HG03439 (cell line): ENCODE results near the gene SEL1L3.
"Not testable (repeated sequence)": the region's sequence is repeated elsewhere in the genome, so short reads cannot be mapped to it uniquely, and the experiment has no call there.

ENCODE experiments used
- ATAC-seq: cut with Tn5 transposase; IDR thresholded peaks from one replicate; pipeline ENCODE4 v1.9.1; 2021; ENCODE audit warnings: mild to moderate bottlenecking, moderate library complexity; ENCODE audit not compliant: unreplicated experiment

The SEL1L3 gene

DNA sequence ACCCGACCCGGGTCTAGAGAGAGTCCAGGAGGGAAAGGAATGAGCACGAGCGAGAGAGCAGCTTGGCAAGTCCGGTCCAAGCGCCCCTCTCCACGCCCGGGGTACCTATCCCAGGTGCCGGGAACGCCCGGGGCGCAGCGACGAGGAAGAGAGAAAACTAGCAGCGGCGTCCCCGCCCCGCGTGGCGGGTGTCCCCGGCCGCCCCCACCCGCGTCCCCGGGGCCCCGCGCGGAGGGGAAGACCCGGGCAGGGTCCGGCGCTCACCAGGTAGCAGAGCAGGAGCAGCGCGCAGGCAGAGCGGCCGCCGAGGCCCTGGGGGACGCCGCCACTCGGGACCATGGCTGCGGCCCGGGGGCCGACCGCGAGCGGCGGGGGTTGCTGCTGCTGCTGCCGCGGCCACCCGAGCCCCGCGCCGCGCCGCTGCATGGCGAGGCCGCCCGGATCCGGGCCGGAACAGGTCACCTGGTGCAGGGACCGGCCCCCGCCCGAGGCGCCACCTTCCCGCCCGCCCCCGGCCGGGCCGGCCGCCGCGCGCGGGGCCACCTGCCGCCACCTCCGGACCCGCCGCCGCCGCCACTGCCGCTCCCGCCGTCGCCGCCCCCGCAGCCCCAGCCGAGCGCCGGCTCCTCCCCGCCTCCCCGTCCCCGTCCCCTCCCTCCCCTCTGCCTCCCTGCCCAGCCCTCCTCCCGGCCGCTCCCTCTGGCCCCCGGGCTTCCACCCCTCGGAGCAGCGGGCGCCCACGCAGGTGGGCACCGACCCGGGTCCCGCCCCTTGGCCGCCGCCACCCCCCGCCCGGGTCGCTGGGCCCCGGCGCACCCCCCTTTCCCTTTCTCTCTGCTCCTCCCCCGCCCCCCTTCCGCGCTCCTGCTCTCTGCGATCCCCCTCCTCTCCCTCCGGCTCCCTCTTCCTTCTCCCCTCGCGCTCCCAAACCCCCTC, at the start of gene SEL1L3:
SEL1L3 (minus strand) TSS at position 578 of the 936 bp plus-strand sequence; CDS start at position 426, 152 bp downstream.
- ATAC-seq = peak; percentile 50

DNA sequence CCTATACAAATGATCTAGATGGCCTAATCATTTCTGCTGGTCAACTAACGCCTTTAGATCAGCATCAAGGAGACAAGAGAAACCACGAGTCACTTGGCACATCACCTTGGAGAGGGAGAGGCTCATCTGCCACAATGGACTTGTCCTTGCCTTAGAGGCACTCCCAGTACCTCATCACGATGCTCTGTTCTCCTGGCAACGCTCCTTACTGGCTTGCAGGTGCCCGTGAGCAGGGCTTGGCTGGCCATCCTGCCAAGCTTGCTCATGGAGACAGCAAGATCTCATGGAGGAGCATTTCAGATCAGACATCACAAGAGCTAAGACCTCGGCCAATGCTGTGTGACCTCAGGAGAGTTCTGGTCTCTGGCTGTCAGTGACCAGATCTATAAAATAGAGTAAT, 48.6 kb upstream of the SEL1L3 start:
- ATAC-seq = no peak

DNA sequence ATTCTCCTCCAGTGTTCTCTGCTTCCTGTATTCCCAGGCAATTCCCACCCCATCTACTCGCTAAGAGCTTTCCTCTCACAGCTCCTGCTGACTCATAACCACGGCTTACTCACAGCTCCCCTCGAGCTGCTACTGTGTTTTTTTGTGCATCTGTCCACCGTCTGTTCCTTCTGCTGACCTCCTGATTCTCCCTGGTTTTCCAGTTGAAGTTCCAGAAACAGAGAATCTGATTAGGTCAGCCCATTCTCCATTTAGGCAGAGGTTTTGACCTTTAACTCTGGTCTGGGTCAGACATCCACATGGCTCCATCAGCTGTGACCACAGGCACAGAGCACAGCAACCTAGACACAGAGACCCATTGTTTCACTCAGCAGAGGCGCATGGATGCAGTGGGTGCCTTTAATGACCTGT, 45.7 kb upstream of the SEL1L3 start:
- no peak for ATAC-seq

DNA sequence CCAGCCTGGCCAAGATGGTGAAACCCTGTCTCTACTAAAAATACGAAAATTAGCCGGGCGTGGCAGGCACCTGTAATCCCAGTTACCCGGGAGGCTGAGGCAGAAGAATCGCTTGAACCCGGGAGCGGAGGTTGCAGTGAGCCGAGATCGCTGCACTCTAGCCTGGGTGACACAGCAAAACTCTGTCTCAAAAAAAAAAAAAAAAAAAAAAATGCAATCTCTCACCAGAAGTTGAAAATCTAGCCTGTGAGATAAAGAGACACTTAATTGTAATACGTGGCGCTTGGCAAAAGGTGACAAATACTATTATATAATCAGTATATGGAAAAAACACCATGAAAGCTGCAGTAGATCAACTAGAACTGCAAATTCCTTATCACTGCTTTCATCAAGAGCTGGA, 43.3 kb upstream of the SEL1L3 start:
- not testable (repeated sequence) for ATAC-seq

DNA sequence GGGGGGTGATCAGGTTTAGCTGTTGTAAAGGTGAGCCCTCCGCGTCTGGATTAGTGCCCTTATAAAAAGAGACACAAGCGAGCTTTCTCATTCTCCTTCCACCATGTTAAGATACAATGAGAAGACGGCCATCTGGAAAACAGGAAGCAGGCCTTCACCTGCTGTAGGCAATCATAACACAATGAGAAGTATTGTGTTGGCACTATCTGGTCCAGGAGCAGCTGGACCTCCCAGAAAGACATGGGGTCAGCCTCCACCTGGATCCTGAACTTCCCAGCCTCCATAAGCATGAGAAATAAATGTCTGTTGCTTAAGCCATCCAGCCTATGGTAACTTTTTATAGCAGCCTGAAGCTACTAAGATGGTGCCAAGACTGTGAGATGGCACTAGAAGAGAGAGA, 42.6 kb upstream of the SEL1L3 start:
- no peak for ATAC-seq

DNA sequence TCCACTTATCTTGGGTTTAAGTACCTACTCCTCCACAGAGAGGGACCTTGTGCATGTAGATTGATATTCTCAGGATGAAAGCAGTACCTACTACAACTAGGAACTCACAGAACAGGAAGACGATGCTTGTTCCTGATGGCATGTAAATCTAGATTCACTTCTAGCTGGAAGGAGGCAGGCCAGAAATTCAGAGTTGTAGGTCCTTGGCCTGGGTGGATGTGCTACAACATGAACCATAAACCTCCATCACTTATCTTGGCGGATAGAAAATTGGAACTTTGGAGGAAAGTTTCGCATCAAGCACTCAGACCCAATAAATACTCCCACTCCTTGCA, 41.9 kb upstream of the SEL1L3 start:
- no peak for ATAC-seq

DNA sequence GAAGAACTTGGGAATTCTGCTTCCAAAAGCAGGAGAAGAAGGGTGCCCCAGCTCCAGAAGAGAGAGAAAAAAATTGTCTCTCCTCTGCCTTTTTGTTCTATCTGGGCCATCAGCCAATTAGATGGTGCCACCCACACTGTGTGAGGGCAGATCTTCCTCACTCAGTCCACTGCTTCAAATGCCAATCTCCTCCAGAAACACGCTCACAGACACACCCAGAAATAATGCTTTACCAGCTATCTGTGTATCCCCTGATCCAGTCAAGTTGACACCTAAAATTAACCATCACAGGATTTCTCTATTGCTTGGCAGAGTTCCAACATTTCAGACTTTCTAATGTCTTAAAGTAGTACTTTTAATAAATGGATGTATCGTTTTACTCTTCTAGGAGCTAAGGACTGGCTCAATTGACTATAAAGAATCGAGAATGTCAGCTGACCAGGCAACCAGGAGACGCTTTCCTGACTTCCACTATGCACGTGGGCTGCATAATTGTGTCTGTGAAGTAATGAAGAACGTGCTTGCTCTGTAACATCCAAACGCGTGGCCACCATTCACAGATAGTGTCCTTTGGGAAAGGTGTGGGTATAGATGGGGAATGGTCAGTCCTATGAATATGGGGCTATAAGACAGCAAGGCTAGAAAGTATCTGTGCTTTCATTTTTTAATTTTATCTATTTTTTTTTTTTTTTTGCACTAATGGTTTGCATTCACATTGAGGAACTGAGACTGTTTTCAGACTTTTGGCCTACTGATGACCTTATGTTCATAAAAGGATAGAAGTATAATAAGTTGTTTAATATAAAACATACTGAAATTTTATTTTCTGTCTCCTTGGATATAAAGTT, 41.3 kb upstream of the SEL1L3 start:
- ATAC-seq = no peak

DNA sequence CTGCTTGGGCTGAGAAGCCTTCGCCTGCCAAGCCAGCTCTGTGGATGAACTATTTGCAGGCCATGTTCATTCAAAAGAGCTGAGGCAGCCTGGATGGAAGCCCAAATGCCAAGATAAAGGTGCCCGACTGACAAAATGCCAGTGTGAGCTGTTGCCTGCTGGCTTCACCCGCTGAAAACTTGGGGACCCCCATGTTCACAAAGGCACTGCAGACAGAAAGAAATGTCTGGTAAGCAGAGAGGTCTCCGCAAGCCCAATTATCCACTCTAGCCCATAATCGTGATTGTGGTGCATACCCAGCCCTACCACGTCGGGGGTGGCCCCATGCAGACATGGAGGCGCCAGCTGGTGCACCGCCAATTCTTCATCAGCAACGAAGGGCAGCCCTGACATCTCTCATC, 38.2 kb upstream of the SEL1L3 start:
- no peak for ATAC-seq

DNA sequence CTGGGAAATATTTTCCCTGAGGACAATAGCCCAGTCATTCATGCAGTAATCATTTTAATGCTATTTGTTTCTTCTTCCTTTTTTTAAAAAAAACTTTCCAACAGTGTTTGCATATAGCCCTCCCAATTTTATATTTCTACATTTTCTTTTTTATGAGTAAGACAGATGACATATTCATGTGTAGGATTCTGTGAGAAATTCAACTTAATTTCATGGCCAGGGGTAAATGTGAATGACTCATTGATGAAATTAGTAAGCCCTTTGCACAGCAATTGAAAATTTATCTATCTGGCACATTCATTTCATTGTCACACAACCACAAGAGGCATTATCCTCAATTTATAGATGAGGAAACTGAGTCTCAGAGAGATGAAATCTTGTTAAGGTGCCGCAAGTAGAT, 37.5 kb upstream of the SEL1L3 start:
- ATAC-seq = no peak

DNA sequence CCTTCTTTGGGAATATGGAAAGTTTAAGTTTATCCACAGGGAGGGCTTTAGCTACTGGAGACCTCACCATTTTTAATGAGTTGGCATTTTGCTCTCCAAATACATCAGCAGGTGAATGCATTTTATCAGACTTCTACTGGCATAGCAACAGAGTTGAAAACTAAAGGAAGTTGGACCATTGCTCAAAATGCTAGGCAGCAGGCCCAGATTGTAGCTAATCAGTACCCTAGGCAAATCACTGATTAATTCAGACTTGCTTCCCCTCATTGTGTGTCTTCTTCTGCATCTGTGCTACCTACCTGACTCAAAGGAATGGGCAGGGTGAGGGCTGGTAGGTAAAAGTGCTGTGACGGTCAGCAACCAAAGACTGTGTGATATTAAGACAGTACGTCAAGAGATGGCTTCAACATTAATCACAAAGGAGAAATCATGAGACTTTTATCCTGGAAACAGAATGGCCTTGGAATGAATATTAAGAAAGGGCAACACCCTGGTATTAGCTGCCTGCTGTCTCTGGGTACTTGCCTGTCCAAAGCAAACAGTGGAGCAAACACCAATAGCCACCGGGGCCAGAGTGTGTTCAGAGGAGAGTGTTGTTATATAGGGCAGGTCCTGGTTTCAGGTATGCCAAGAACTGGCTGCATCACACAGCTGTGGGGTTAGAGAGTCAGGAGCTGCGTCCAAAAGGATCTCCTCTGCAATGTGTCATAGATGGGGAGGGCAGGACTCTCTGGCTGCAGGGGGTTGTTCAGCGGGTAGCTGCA, 34.2 kb upstream of the SEL1L3 start:
- ATAC-seq = no peak

DNA sequence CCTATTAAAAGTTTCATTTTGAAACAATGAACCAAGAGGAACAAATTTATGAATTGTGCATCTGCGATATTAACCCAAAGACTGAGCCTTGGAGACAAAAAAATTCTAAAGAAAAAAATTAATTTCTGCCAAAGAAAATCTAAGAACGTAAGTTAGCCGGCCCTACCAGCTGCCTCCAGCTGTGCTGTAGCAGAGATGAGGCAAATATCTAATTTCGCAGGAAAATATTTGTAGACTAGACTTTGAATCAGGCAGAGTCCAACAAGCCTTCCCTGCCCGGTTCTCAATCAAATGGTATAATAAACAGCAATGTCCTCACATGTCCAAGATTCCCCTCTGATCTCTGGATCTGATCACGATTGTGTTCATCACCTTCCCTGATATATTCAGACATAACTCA, 30.0 kb upstream of the SEL1L3 start:
- no peak for ATAC-seq

DNA sequence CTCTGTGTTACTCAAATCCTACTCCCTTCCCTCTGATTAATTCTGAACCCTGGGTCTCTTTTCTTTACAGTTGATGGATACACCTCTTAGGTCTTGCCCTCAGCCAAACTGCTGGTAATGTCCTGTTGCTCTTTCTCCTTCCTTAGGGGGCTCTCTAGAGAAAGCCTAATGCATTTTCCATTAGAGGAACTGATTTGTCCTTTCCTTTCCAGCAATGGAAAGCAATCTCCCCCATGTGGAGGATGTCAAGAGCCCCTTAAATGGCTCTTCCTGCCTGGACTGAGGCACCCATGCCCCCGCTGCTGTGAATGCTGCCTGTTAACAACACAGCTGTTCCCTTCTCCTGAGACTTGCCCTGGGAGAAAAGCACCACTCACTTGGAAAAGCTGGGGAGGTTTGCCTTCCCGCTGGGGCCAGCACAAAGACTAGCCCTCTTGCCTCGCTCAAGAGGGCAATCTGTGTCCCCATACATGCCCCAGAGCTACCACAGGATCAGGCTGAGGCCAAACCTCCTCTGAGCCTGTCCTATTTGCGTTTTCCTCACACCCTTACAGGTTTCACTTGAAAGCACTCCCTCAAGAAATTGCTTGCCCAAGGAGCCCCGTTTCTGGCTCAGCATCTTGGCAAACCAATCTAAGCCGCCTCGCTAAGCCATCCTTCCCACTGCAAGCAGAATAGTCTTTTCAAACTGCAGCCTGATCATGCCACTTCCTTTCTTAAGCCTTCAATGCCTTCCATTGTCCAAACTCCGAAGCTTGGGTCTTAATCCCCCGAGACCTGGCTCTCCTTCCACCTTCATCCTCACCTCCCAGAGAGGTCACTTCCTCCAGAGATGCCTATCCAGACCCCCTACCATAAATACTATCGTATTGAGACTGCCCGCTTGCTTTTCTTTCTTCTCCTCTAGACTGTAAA, 28.0 kb upstream of the SEL1L3 start:
- ATAC-seq = no peak

DNA sequence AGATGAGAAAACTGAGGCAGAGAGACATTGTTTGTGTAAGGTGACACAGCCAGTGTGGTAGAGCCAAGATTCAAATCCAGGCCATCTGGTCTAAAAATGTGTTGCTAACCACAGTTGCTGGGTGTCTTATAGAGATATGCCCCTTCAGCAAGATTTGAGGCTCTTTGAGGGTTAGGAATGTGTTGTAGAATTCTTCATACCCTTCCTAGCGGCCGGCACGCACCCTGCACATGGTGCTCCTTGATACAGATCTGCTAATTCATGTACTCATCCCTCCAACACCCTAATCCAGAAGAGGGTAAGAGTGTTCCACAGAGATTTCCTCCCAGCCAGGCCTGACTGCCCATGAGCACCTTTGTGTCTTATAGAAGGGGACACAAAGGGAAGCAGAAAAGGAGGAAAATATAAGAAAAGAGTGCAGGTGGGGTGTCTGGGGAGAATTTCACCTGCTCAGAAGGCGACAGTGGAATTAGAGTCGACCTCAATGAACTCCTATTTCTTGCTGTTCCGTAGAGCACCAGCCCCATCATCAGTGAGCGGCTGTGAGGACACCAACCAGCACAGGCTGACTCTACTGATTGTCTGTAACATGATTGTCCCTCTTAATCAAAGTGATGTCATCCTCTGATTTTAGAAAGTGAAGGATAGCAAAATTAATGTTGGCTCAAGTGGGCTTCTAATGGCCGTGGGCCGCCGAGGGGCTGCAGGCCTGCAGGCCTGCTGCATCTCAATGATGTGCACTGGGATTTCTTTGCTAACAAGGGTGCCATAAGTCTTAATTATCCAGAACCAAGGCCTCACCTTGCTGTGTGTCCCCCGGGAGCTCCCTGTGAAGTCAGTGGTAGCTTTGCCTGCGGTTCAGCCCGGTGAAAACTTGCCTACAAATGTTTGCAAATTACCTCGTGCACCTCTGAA, 27.1 kb upstream of the SEL1L3 start:
- ATAC-seq = no peak

DNA sequence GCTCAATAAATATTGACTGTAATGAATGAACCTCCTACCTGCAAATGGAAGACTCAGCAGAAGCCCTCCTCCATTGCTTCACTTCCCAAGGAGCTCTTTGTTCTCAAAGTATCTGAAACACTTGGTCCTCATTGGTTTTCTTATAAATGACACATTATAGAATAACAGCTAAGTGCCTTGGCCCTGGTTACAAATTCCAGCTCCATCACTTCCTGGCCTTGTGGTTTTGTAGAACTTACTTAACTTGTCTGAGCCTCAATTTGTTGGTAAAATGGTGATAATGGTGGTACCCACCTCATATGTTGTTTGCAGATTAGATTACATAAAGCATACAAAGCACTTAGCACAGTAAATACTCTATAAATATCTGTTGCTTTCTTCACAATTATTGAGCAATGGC, 26.0 kb upstream of the SEL1L3 start:
- no peak for ATAC-seq

DNA sequence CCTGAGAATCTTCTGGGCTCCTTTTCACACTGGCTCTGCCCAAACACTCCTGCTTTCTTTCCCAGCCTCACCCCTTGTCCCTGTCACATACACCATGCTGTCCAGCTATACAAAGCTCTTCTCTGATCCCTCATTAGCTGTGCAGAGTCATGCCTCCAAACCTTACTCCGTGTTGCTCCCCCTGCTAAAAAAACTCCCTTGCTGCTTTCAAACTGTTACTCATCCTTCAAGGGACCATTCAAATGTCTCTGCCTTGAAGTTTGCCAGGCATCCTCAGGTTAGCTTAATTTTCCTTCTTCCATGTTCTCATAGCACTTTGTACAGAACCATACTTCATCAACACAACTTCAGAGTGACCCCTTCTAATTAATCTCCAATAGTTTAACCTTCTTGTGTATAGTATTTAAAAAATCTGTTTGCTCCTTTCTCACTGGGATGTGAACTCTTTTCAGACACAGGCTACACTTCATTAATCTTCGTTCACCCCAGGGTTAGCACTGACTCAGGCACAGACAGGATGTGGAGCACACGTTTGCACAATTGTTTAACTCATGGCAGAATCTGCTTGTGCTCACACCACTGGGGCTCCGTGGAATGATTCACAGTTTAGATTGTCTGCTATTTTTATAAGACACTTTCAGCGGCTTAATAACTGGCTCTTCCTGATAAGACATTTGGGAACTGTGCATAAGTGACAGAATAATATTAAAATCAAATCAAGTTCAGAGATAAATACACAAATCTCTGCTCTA, 21.4 kb upstream of the SEL1L3 start:
- no peak for ATAC-seq

DNA sequence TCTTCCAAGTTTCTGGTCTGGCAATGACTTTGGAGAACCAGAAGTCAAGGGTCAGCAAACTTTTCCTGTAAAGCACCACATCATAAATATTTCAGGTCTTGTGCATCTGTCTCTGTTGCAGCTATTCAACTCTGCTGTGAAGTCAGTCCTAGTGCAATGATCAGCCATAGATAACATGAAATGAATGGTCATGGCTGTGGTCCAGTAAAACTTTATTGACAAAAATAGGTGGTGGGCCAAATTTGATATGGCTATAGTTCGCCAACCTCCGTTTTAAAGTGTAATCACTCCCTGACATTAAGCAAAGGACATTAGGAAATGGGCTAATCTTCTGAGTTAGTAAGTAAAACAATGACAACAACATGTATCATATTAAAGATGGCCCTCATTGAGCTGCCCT, 20.8 kb upstream of the SEL1L3 start:
- no peak for ATAC-seq

DNA sequence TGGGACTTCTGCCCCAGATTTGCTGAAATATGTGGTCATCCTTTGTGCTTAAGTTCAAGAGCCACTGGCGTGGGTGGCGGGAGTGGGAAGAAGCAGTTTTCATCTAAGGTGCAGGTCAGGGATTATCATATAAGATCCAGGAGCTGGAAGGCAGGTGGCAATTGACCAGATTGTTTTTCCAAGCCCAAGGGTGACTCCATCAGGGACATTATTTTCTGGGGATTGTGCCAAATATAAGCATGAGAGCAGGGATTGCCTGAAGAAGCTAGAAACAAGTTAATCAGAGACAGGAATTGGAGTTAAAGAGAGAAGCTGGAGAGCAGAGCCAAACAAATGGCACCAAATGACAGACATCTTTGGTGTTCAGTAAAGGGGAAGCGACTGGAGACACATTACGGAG, 19.4 kb upstream of the SEL1L3 start:
- ATAC-seq = no peak

DNA sequence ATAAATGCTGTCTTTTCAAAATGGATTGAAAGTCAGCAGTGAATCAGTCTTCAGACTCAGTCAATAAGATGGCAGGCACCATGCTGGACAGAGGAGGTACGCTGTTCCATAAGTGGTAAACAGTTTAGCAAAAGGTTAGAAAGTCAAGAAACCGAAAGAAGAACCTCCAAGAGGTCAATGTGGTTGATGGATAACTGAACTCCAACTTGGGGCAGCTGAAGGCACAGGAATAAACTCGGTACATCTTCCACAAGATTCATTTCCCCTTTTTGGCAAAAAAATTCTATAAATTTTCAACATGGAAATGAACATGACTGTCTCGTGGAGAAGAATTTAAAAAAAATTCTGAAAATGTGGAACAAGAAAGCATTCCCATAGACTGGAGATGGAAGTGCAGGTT, 18.4 kb upstream of the SEL1L3 start:
- no peak for ATAC-seq
